HEK293 (cell line): ENCODE results near the gene USP24.

Experiments
- SP2 ChIP-seq: fragments of 450-650 bp; formaldehyde crosslinking; IDR thresholded peaks from 2 replicates; pipeline ENCODE4 v1.5.1; 2016; ENCODE audit warnings: missing biosample characterization, missing genetic modification characterization
- ZNF514 ChIP-seq: fragments of 450-650 bp; formaldehyde crosslinking; IDR thresholded peaks from 2 replicates; pipeline ENCODE4 v1.5.1; 2016; ENCODE audit warnings: missing biosample characterization, missing genetic modification characterization
- ZNF600 ChIP-seq: fragments of 450-650 bp; formaldehyde crosslinking; IDR thresholded peaks from 2 replicates; pipeline ENCODE4 v1.5.1; 2016; ENCODE audit warnings: missing biosample characterization, missing genetic modification characterization
- TF ChIP-seq, protein P1 (sequence below): fragments of 450-650 bp; formaldehyde crosslinking; IDR thresholded peaks from 2 replicates; pipeline ENCODE4 v1.5.1; 2016; ENCODE audit warnings: missing biosample characterization, missing genetic modification characterization
- TF ChIP-seq, protein P2 (sequence below): fragments of 450-650 bp; formaldehyde crosslinking; IDR thresholded peaks from 2 replicates; pipeline ENCODE4 v1.5.1; 2016; ENCODE audit warnings: missing biosample characterization, missing genetic modification characterization

DNA sequence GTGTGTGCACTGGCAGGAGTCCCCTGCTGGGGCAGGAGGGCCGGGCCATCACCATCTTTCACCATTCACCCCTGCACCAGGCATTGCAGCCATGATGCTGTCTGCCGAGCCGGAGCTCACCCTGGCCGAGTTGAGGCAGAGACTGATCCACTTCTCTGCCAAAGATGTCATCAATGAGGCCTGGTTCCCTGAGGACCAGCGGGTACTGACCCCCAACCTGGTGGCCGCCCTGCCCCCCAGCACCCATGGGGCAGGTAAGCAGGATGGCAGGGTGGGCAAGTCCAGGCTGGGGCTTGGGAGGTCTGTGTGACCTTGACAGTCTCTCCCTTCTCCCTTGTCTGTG, 157.2 kb downstream of the USP24 start:
- TF ChIP-seq, protein P1, sequence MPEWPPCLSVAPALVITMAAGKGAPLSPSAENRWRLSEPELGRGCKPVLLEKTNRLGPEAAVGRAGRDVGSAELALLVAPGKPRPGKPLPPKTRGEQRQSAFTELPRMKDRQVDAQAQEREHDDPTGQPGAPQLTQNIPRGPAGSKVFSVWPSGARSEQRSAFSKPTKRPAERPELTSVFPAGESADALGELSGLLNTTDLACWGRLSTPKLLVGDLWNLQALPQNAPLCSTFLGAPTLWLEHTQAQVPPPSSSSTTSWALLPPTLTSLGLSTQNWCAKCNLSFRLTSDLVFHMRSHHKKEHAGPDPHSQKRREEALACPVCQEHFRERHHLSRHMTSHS = no peak
- TF ChIP-seq ZNF514 (tag by site-specific recombination) (no peak), SP2 (tag by site-specific recombination) (no peak), ZNF600 (tag by site-specific recombination) (no peak)
- TF ChIP-seq, protein P2, sequence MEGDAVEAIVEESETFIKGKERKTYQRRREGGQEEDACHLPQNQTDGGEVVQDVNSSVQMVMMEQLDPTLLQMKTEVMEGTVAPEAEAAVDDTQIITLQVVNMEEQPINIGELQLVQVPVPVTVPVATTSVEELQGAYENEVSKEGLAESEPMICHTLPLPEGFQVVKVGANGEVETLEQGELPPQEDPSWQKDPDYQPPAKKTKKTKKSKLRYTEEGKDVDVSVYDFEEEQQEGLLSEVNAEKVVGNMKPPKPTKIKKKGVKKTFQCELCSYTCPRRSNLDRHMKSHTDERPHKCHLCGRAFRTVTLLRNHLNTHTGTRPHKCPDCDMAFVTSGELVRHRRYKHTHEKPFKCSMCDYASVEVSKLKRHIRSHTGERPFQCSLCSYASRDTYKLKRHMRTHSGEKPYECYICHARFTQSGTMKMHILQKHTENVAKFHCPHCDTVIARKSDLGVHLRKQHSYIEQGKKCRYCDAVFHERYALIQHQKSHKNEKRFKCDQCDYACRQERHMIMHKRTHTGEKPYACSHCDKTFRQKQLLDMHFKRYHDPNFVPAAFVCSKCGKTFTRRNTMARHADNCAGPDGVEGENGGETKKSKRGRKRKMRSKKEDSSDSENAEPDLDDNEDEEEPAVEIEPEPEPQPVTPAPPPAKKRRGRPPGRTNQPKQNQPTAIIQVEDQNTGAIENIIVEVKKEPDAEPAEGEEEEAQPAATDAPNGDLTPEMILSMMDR = no peak
